Heart right ventricle (tissue), 16 donors: Measurements from ENCODE around the gene CHURC1. TPM values are rescaled to one million over a fixed set of nuclear protein-coding genes. Genes with fewer than 3 reads are reported as not detected.

ENCODE experiments used
- ATAC-seq, 8 donors: fragments of 200-7000 bp; cut with Tn5 transposase; one replicate each; pipeline ENCODE4 v1.9.1; 2020; ENCODE audit warnings: mild to moderate bottlenecking in 8 of 8, moderate library complexity in 8 of 8, moderate number of reproducible peaks in 1 of 8
- DNase-seq, 2 donors: peaks; one replicate each; pipeline ENCODE4 v3.0.0-alpha.2; 2020
- H3K27ac ChIP-seq, 10 donors: fragments of 200-600 bp; sonication (generic) in 2 of 10; one replicate each; pipeline versions ENCODE4 v1.5.0 to v1.8.0; 2020 to 2022; ENCODE audit warnings: mild to moderate bottlenecking in 3 of 10
- H3K27me3 ChIP-seq, 7 donors: fragments of 200-600 bp; one replicate each; pipeline ENCODE4 v1.8.0; 2021 to 2022; ENCODE audit warnings: mild to moderate bottlenecking in 2 of 7
- H3K36me3 ChIP-seq, 9 donors: fragments of 200-600 bp; sonication (generic) in 1 of 9; one replicate each; pipeline versions ENCODE4 v1.5.0 to v1.8.0; 2020 to 2022; ENCODE audit warnings: mild to moderate bottlenecking in 2 of 9
- H3K4me1 ChIP-seq, 9 donors: fragments of 200-600 bp; sonication (generic) in 1 of 9; one replicate each; pipeline versions ENCODE4 v1.5.0 to v1.8.0; 2020 to 2022; ENCODE audit warnings: mild to moderate bottlenecking in 4 of 9
- H3K4me3 ChIP-seq, 10 donors: fragments of 200-600 bp; sonication (generic) in 2 of 10; one replicate each; pipeline versions ENCODE4 v1.5.0 to v1.8.0; 2020 to 2022; ENCODE audit warnings: mild to moderate bottlenecking in 7 of 10, moderate library complexity in 2 of 10
- H3K9me3 ChIP-seq, 11 donors: fragments of 200-600 bp in 10 of 11; sonication (generic) in 2 of 11; one replicate each; pipeline versions ENCODE4 v1.5.0 to v1.8.0; 2013 to 2022; ENCODE audit warnings: mild to moderate bottlenecking in 2 of 11, control low read depth in 1 of 11, moderate library complexity in 1 of 11
- CTCF ChIP-seq, 9 donors: fragments of 200-600 bp; sonication (generic) in 2 of 9; IDR thresholded peaks; one replicate each; pipeline versions ENCODE4 v1.5.0 to v1.8.0; 2021 to 2022; ENCODE audit warnings: antibody characterized with exemption in 9 of 9, mild to moderate bottlenecking in 5 of 9, moderate library complexity in 1 of 9
- WGBS, 2 donors: extraction: QIAGEN DNeasy Blood & Tissue Kit; methylation state at CpG; one replicate each; pipeline ENCODE4 v1.1.7; 2013; ENCODE audit warnings: inconsistent platforms in 1 of 2; 5-methylcytosine and 5-hydroxymethylcytosine counted together
- intact Hi-C, 10 donors: fragments of 100-400 bp; cut with DNase I; formaldehyde crosslinking; loops; one replicate each; pipeline versions ENCODE4 v1.11.1 to v1.14.2; 2022
- polyA plus RNA-seq, 2 donors: library from polyadenylated mRNA; stranded (reverse); fragments of 200-250 nt; gene quantifications; one replicate each; pipeline ENCODE4 v1.2.3, GENCODE V29; 2013
- total RNA-seq, 10 donors: library from RNA; stranded (reverse); fragmentation: NEBNext Ultra II Directional in 3 of 10; extraction: Animal tissue kit (Norgen Biotek cat#: 25700) in 3 of 10; gene quantifications; one replicate each; pipeline versions ENCODE4 v1.2.1 to v1.2.4, GENCODE V29; 2021 to 2023
- donor health status: Arrhythmogenic right ventricular cardiomyopathy.
- donor health status: ischemic (EF 13 %, LVEDD 7.1; RV severe dilation, severe dysfunction).
- donor health status: healthy with polysubstance abuse.
- donor health status: DM: no; HTN: yes; CAD: no.
- donor health status: DM: no; HTN: no; CAD: no.
- donor health status: ischemic (EF 25% LVEDD 6.9; RV normal size, moderate dysfunction).
- donor health status: ischemic (EF 25% LVEDD 5.7; RV mildly dilated, moderate dysfunction).
- donor health status: healthy.
- donor health status: DM: yes; HTN: yes; CAD: no.
- donor health status: Ischemic cardiomyopathy.
- donor health status: ischemic (EF 35%, LVEDD 5.7; RV mildly dilated, moderate dysfunction).
- donor health status: nonischemic (EF 11% LVEDD 7.7; RV severe dilation, severe dysfunction).
- donor health status: DM: yes; HTN: yes; CAD: no.
- donor health status: PGD.
- donor health status: ischemic (EF 29% LVEDD 5.4; RV normal size, mild dysfunction).
- donor health status: nonischemic (EF 23%, LVEDD 6.1; RV moderate dilation, normal function).

CHURC1 gene
- total and polyA plus RNA-seq, 12 donors, result 46.2 to 98.8 (median 70.4) TPM

GRCh38 chr14:64948612-64949210 is 34.5 kb downstream of the CHURC1 start:
- no peak for DNase-seq
- 89 to 94% methylated on average over 8 of the region's 8 CpGs for WGBS, 2 donors
- peaks cover 0 to 56% (median 23%) of the 10 kb centered on the region in 9 donors for H3K4me1 ChIP-seq
- no peak for TF ChIP-seq CTCF (IDR thresholded peaks at IDR 0.05)
- intact Hi-C loops, result no loop called here
- no peak for ATAC-seq
- no peak overlapping the region for H3K4me3 ChIP-seq
- no peaks in the 10 kb centered on the region for H3K9me3 ChIP-seq
- peaks cover 0 to 60% (median 5%) of the 10 kb centered on the region in 9 donors for H3K36me3 ChIP-seq
- no peaks in the 10 kb centered on the region for H3K27me3 ChIP-seq
- peak overlapping the region in 7 of 10 donors; percentile 9 to 91 (median 36) for H3K27ac ChIP-seq

GRCh38 chr14:64950889-64951288 is 36.6 kb downstream of the CHURC1 start:
- H3K27me3 ChIP-seq, result no peaks in the 10 kb centered on the region
- peaks cover 0 to 51% (median 5%) of the 10 kb centered on the region in 9 donors for H3K36me3 ChIP-seq
- 55 to 73% methylated on average over 8 of the region's 8 CpGs for WGBS, 2 donors
- no peaks in the 10 kb centered on the region for H3K9me3 ChIP-seq
- H3K4me1 ChIP-seq, result peaks cover 0 to 56% (median 23%) of the 10 kb centered on the region in 9 donors
- peak overlapping the region; percentile 47 to 96 (median 82) for H3K27ac ChIP-seq
- TF ChIP-seq CTCF (IDR thresholded peaks at IDR 0.05), result no peak
- peak; percentile 75 to 91 (median 84) for ATAC-seq
- peak; percentile 48 to 78 for DNase-seq
- intact Hi-C loops, result loop anchor here in 1 of 10 donors (2.0 kb wide), 1 partner anchor 34 kb away; no protein-coding TSS in a partner anchor
- H3K4me3 ChIP-seq, result peak overlapping the region in 9 of 10 donors; percentile 9 to 44 (median 28)

- intact Hi-C loops, result loop anchor here in 1 of 10 donors (2.0 kb wide), 1 partner anchor 34 kb away; no protein-coding TSS in a partner anchor
- Histone ChIP-seq H3K9me3 (no peaks in the 10 kb centered on the region), H3K27me3 (no peaks in the 10 kb centered on the region), H3K4me1 (peaks cover 0 to 56% (median 23%) of the 10 kb centered on the region in 9 donors), H3K36me3 (peaks cover 0 to 47% (median 5%) of the 10 kb centered on the region in 9 donors), H3K4me3 (no peak overlapping the region), H3K27ac (peak overlapping the region; percentile 47 to 96 (median 82))
- WGBS, 2 donors, result 92 to 96% methylated on average over 8 of the region's 8 CpGs
- TF ChIP-seq CTCF (IDR thresholded peaks at IDR 0.05), result no peak
- no peak for DNase-seq
- peak in 2 of 8 donors; percentile 1 for ATAC-seq
These were observed 37.0 kb downstream of the CHURC1 start for GRCh38 chr14:64951291-64951690.

- Histone ChIP-seq H3K27me3 (no peaks in the 10 kb centered on the region), H3K9me3 (no peaks in the 10 kb centered on the region), H3K36me3 (peaks cover 0 to 45% (median 5%) of the 10 kb centered on the region in 9 donors), H3K4me1 (peaks cover 0 to 56% (median 23%) of the 10 kb centered on the region in 9 donors), H3K27ac (peak overlapping the region; percentile 47 to 96 (median 82)), H3K4me3 (no peak overlapping the region)
- intact Hi-C loops, result loop anchor here in 1 of 10 donors (2.0 kb wide), 1 partner anchor 33 kb away; no protein-coding TSS in a partner anchor
- peak; percentile 23 to 37 for DNase-seq
- no peak for TF ChIP-seq CTCF (IDR thresholded peaks at IDR 0.05)
- peak; percentile 4 to 69 (median 48) for ATAC-seq
These were observed 37.5 kb downstream of the CHURC1 start for GRCh38 chr14:64951724-64952123.
